GM18951 (cell line): ENCODE data around the gene KCNH4.

Experiments used
- POLR2A ChIP-seq: IDR thresholded peaks from 4 replicates; pipeline ENCODE4 v1.6.1; 2011; ENCODE audit warnings: mild to moderate bottlenecking; ENCODE audit not compliant: insufficient read length, insufficient read depth; ENCODE audit errors: extremely low read depth
- in situ Hi-C: fragments of 300-500 bp; cut with MboI; formaldehyde crosslinking; loops from one replicate; pipeline ENCODE4 v1.12.0; 2022; ENCODE audit warnings: low sequenced_read_pairs, mixed read lengths, inconsistent platforms; ENCODE audit not compliant: unreplicated experiment

Gene KCNH4

DNA sequence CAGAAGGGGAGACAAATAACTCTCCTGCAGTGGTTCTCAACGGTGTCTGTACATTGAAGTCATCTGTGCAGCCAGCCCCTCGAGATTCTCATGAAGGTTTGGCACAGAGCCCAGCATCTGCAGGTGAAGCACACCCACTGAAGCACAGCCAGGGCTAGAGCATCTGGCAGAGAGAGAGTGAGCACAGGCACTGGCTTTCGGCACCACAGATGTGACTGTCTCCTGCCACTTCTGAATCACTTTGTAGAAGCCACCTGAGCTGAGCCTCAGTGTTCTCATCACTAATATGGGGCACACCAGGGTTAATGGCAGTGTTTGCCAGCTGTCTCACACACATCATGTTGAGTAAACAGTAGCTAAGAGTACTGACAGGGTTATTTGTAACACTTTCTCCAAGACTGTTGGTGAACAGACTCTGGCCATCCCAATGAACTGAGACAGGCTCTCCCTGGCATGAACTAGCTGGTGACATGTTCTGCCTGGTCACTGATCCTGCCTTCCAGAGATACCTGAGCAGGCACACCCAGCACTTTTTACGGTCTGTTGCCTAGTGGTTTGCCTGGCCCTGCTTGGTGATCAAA lies 47.4 kb downstream of the KCNH4 start:
- TF ChIP-seq POLR2A, result no peak
- in situ Hi-C loops, result no loop called here

DNA sequence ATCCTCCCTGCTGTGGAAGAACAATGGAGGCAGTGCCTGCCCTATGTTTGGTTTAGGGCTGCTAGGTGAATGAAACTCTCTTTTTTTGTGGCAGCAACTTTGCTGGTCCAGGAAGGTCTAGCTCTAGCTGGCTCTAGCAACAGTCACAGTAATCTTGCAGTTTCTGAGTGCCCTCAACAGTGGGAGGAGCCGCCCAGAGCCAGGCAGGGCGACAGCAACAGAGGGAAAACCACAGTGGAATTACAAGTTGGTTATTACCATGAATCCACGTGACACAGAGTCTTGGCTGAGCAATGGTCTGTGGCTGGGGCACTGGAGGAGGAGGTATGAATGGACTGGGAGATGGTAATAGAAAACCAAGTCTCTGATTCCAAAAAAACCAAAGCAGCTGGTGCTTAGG lies 48.0 kb downstream of the KCNH4 start:
- no peak for TF ChIP-seq POLR2A
- in situ Hi-C loops, result no loop called here

DNA sequence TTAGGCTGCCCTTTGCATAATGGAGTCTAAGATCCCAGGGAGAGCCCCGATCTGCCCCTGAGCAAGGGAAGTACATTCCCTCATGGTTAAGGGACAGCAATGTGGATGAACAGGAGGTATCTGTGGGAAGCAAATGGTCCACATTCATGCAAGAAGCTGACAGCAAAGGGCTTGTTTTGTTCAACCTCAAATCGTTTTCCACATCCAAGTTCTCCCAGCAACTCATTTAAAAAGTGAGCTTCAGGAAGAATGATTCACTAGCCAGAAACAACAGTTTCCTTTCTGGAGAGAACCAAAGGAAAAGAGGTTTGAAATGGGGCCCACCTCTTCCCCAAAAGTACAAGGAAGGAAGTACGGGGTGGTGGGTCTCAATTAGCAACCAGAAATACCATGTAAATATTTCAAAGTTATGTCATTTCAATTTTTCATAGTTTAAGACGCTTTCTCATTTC lies 48.9 kb downstream of the KCNH4 start:
- TF ChIP-seq POLR2A, result no peak
- in situ Hi-C loops, result no loop called here

DNA sequence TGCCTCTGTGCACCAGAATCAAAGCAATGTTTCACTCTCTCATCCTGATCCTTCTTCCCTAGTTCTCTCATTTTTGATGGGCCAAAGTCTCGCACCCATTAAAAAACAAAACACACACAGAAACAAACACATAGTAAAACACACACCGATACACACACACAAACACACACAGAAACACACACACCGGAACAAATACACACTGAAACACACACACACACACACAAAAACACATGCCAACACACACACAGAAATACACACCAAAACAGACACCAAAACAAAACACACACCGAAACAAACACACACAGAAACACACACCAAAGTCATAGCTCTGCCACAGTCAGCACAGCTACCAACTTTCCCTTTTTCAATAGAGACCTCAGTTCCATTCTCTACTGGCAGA lies 49.7 kb downstream of the KCNH4 start:
- in situ Hi-C loops, result no loop called here
- no peak for TF ChIP-seq POLR2A

DNA sequence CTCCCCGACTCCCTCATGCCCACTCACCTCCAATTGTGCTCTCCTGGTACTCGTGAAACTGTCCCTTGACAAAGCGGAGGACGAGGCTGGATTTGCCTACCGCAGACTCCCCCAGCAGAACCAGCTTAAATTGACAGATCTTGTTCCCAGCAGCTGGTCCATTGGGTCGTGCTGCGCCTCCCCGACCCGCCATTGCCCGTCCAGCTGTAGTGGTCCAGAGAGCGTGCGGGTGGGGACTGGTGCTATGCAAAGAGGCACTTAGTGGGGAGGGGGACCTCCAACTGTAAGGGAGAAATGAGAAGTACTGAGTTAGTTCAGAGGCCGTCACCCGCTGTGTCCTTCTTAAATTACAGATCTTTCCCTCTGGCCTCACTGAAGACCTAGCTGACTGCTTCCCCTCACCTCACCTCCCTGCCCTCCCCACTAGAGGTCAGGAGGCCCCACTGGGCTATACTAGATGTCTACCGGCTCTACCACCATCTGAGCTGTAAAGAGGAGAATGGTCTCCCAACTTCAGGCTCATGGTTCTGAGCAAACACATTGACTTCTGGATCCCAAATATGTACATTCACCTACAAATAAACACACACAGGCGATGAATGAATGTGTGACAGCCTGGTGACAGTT lies 50.5 kb downstream of the KCNH4 start:
- in situ Hi-C loops, result no loop called here
- TF ChIP-seq POLR2A, result no peak

DNA sequence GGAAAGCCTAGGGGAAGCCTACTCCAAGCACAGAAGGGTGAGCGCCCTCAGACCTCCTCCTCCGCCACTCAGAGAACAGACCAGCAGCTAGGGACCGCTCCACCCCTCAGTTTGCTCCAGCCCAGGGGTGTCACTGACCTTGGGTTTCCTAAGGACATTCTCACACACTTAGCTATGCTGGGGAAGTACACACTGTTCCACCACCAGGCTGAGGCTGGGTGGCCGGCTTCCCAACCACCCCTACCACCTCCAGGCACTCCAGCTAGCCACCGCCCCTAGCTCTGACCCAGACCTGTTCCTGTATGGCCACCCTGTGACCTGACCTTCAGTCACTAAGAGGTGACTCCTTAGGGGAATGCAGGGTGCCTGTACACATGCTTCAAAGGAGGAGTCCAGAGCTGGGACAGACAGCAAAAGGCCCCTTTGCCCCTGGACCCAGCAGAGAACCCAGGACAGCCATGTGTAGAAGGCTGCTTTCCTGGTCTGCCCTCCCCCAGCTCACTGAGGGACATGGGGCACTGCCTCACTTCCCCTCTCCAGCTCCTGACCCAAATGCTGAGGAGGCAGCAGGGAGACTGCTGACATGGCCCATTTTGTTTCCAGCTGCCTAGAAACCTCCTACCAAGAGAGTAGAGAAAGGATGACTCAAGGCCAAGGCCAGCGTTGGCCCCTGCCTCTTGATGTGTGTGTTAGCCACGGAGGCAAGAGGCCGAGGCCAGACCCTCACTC lies 51.7 kb downstream of the KCNH4 start:
- in situ Hi-C loops, result no loop called here
- TF ChIP-seq POLR2A, result no peak

DNA sequence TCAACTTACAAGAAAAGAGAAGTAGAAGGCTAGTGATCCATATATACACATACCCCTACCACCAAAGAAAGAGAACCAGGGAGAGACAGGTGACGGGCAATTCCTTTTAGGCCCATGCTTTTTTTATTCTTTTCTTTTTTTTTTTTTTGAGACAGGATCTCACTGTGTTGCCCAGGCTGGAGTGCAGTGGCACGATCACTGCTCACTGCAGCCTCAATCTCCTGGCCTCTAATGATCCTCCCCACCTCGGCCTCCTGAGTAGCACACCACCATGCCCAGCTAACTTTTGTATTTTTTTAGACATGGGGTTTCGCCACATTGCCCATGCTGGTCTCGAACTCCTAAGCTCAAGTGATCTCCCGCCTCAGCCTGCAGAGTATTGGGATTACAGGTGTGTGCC lies 53.5 kb downstream of the KCNH4 start:
- in situ Hi-C loops, result no loop called here
- no peak for TF ChIP-seq POLR2A

DNA sequence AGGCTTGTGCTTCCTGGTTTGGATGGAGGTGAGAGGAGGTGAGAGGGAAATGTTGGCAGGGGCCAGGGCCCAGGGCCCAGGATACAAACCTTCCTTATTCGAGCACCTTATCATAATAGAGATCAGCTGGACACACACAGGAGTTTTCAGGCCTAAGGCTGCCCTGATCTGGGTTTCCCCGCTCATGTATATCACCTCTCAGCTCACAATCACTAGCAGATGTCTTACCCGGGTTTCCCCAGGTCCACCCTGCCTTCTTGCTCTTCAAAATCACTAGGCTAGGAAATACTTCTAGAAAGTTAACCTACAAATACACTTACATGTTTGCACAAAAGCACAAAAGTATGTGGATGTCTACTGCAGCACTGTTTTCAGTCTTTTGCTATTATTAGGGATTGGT lies 54.1 kb downstream of the KCNH4 start:
- TF ChIP-seq POLR2A, result no peak
- in situ Hi-C loops, result no loop called here

DNA sequence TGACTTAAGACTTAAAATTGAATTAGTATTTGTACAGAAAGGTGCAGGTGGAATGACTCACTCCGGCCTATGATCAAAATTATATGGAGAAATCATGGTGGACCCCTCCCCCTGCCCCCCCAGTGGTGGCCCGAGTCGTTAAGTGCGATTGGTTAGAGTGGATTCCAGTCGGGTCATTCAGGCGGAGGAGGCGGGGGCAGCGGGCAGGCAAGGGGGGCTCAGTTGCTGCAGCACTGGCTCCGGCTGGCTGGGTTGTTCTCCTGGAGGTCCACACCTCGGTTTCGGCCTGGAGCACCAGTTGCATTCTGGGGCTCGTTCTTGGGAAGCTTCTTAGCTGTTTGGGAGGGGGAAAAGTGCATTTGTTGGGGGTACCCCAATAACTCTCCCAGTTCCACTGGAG lies 55.4 kb downstream of the KCNH4 start:
- in situ Hi-C loops, result no loop called here
- no peak for TF ChIP-seq POLR2A

DNA sequence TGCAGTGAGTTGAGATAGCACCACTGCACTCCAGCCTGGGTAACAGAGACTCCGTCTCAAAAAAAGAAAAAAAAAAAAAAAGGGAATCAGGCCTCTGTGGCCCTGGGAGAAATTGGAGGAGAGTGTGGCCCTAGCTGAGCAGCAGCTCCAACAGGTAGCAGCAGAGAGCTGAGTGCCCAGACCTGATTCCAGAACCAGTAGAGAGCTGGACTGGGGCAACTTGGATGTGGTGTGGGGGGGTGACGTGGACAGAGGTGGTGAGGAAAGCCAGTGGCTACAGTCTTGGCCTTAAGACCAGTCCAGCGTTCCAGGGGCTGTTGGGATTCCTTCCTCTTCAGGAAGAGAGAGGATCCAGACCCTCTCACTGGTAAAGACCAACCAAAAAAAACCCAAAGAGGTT lies 56.7 kb downstream of the KCNH4 start:
- in situ Hi-C loops, result no loop called here
- TF ChIP-seq POLR2A, result no peak

DNA sequence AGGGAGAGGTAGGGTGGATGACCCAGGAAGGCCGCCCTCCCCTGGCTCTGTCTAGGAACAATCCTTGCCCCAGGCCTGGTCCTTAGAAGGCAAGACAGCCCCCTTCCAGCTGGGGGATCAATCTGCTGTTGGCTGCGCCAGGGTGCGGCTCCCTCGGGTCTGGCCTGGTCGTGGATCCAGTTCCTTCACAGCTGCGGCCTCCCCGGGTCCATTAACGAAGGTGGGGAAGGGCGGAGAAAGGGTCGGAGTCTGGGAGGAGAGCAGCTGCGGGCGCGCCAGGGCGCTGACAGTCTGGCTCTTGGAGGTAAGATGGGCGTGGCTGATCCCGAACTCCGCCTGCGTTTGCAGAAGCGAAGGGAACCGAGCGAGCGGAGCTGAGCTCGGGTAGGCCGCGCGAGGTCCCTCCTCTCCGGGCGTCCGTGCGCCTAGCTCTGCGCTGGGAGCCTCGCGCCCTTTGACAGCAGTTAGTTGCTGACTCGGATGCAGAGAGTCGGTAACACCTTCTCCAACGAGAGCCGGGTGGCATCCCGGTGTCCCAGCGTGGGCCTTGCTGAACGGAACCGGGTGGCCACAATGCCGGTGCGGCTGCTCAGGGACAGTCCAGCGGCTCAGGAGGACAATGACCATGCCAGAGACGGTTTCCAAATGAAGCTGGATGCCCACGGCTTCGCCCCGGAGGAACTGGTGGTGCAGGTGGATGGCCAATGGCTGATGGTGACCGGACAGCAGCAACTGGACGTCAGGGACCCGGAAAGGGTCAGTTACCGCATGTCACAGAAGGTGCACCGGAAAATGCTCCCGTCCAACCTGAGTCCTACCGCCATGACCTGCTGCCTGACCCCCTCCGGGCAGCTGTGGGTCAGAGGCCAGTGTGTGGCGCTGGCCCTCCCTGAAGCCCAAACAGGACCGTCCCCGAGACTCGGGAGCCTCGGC lies 58.3 kb downstream of the KCNH4 start, which contains the start of gene HSPB9:
Gene HSPB9, plus strand, starts transcription at position 434 of the 933 bp plus-strand sequence. Its CDS starts 47 bp downstream, at position 481.
- no peak for TF ChIP-seq POLR2A
- in situ Hi-C loops, result no loop called here

DNA sequence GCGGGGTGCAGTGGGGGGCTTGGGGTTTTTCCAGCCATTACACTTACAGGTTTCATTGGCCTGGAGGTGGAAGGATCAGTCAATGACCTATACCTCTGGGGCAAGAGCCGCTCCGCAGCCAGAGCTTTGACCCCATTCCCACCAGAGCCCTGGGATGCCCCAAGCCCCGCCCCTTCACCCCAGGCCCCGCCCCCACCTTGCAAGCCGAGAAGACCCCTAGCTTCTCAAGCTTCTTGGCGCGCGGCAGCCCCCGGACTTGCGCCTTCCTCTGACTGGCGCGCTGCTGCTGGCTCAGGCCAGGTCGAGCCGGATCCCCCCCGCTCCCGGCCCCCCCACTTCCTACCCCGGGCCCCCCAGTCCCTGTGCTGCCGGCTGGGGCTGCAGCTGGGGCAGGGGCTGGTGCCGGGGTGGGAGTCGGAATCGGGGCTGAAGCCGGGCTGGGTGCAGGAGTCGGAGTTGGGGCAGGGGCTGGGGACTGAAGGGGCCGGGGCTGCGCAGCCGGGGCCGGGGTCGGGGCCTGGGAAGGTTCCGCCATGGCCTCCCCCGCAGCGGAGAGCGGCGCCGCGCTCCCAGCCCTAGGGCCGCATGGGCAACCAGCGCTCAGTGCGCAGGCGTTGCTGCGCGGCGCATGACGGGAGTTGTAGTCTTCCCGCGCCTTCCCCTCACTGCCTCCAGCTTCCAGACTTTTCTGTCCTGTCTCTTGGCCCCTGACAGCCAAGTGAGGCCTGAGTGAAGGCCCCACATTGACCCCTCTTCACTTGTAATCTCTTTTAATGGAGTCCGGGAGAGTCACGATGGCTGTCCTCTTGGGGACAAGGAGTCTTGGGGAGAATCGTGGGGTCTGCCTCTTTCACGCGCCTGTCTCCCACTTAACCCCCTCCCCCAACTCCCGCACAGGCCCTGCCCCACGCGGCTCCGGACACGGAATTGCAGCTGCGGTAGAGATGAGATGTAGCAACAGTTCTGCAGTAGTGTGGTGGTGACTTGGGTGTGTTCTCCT lies 59.9 kb downstream of the KCNH4 start, which contains the start of gene KAT2A:
Gene KAT2A, minus strand, starts transcription at position 598 of the 1,000 bp plus-strand sequence. Its CDS starts 63 bp downstream, at position 535.
- TF ChIP-seq POLR2A, result peak; percentile 87
- in situ Hi-C loops, result no loop called here
